Measurements from ENCODE around the gene ERI3. TPM values are rescaled to one million over a fixed set of nuclear protein-coding genes. Genes with fewer than 3 reads are reported as not detected.

ERI3 gene
- total and polyA plus RNA-seq, 2 donors (not counting 3 experiments of a cell fraction or from before 2014, with no cell fraction given), result 45.3 to 94.0 TPM

GRCh38 chr1:44233593-44233992 is 121.5 kb downstream of the ERI3 start:
- BruUV-seq (replicated peaks), result no TSS peak
- no peak overlapping the region for H3K9ac ChIP-seq (replicated peaks; ENCODE audit: extremely low read depth, insufficient read depth, low read length)
- H3K4me3 ChIP-seq (replicated peaks in 1 of 3; ENCODE audit: insufficient read depth in 1 of 3, low read depth in 1 of 3, low read length in 3 of 3), result no peak overlapping the region
- no peaks in the 10 kb centered on the region for H3K4me1 ChIP-seq (ENCODE audit: control insufficient read depth, extremely low read depth, insufficient read depth, low read length)
- no peaks in the 10 kb centered on the region for H3K9me3 ChIP-seq (replicated peaks; ENCODE audit: control insufficient read depth, insufficient read depth, low read length)
- no peaks in the 10 kb centered on the region for H3K27me3 ChIP-seq (ENCODE audit: control insufficient read depth in 2 of 2, insufficient read depth in 2 of 2, low read length in 2 of 2)
- H3K79me2 ChIP-seq (ENCODE audit: control insufficient read depth, insufficient read depth, low read length), result no peaks in the 10 kb centered on the region
- TF ChIP-seq MYC (IDR thresholded peaks at IDR 0.05; ENCODE audit: low read depth, low read length) (no peak), EZH2 (IDR thresholded peaks at IDR 0.05; ENCODE audit: borderline replicate concordance, low read depth, low read length, severe bottlenecking) (no peak), CTCF (IDR thresholded peaks at IDR 0.05; ENCODE audit: extremely low read depth in 1 of 2, insufficient read depth in 1 of 2, low read depth in 1 of 2, low read length in 2 of 2) (no peak), GATA2 (IDR thresholded peaks at IDR 0.05; ENCODE audit: insufficient read depth, insufficient read length, low read depth, low read length) (no peak), MAX (IDR thresholded peaks at IDR 0.05; ENCODE audit: insufficient read depth, insufficient read length) (no peak), POLR2AphosphoS5 (IDR thresholded peaks at IDR 0.05; ENCODE audit: insufficient read depth, low read depth, low read length) (no peak), JUN (IDR thresholded peaks at IDR 0.05; ENCODE audit: borderline replicate concordance, insufficient read depth, insufficient read length, low read depth) (no peak), POLR2A (IDR thresholded peaks at IDR 0.05; ENCODE audit: low read depth, low read length) (no peak), FOS (IDR thresholded peaks at IDR 0.05; ENCODE audit: borderline replicate concordance, insufficient read depth, low read length) (no peak)
- H2AFZ ChIP-seq (ENCODE audit: low read depth, low read length), result no peak overlapping the region
- H3K9me1 ChIP-seq (replicated peaks; ENCODE audit: control insufficient read depth, extremely low read depth, insufficient read depth, low read length), result no peaks in the 10 kb centered on the region
- peaks cover 1 to 2% of the 10 kb centered on the region in 2 experiments for H3K36me3 ChIP-seq (ENCODE audit: control insufficient read depth in 2 of 2, extremely low read depth in 1 of 2, insufficient read depth in 2 of 2, low read length in 2 of 2)
- DNase-seq (ENCODE audit: low read depth, low spot score) (no peak), FAIRE-seq (no peak)
- H3K4me2 ChIP-seq (ENCODE audit: insufficient read depth, low read length), result no peak overlapping the region
- ChIA-PET CTCF (interaction anchor here (1.4 to 5.1 kb wide), 2 partner anchors 14 to 17 kb away, joined by 3 to 30 read pairs; no protein-coding TSS in a partner anchor), POLR2A (no interaction called here)
- H4K20me1 ChIP-seq (replicated peaks; ENCODE audit: control insufficient read depth, extremely low read depth, insufficient read depth, low read length), result no peaks in the 10 kb centered on the region
- H3K27ac ChIP-seq (ENCODE audit: insufficient read depth, low read depth, low read length), result no peak overlapping the region
- intact Hi-C loops (cut with micrococcal nuclease) (no loop called here), dilution Hi-C loops (cut with MboI; ENCODE audit: extremely low pct_ligation_motif_present, low sequenced_read_pairs) (no loop called here)

Data from endothelial cell of umbilical vein (primary cell).